Activated naive CD8-positive, alpha-beta T cell treated with anti-CD3 and anti-CD28 coated beads for 36 hours (primary cell): ENCODE measurements around the gene ZNF398. TPM values are rescaled to one million over a fixed set of nuclear protein-coding genes. Genes with fewer than 3 reads are reported as not detected.

Source experiments
- DNase-seq: peaks from one replicate; pipeline ENCODE4 v3.0.0; 2021
- H3K27ac Mint-ChIP-seq: one replicate; pipeline ENCODE4 v1.8.0; 2022; ENCODE audit warnings: mild to moderate bottlenecking, moderate library complexity, mixed read lengths
- H3K27me3 Mint-ChIP-seq: one replicate; pipeline ENCODE4 v1.8.0; 2022; ENCODE audit warnings: mild to moderate bottlenecking, mixed read lengths
- H3K36me3 Mint-ChIP-seq: one replicate; pipeline ENCODE4 v1.8.0; 2021; ENCODE audit warnings: mild to moderate bottlenecking, mixed read lengths
- H3K4me1 Mint-ChIP-seq: one replicate; pipeline ENCODE4 v1.8.0; 2021; ENCODE audit warnings: mixed read lengths
- H3K4me3 Mint-ChIP-seq: one replicate; pipeline ENCODE4 v1.8.0; 2022; ENCODE audit warnings: mild to moderate bottlenecking, moderate library complexity, mixed read lengths
- H3K9me3 Mint-ChIP-seq: one replicate; pipeline ENCODE4 v1.8.0; 2022; ENCODE audit warnings: mixed read lengths
- total RNA-seq, 2 experiments: library from RNA; stranded (reverse); gene quantifications; one replicate each; pipeline ENCODE4 v1.2.3, GENCODE V29; 2021

Gene ZNF398
- total RNA-seq, 2 experiments from 2014 or later = 10.5 to 11.1 TPM

- no peak for DNase-seq
- H3K4me1 Mint-ChIP-seq = no peaks in the 10 kb centered on the region
- H3K27me3 Mint-ChIP-seq = no peaks in the 10 kb centered on the region
- H3K9me3 Mint-ChIP-seq = no peaks in the 10 kb centered on the region
- no peak overlapping the region for H3K27ac Mint-ChIP-seq
- no peak overlapping the region for H3K4me3 Mint-ChIP-seq
- H3K36me3 Mint-ChIP-seq = peaks cover 16% of the 10 kb centered on the region
Observed at GRCh38 chr7:149175150-149175549, 27.9 kb downstream of the ZNF398 start.

- no peak overlapping the region for H3K27ac Mint-ChIP-seq
- no peaks in the 10 kb centered on the region for H3K27me3 Mint-ChIP-seq
- H3K4me3 Mint-ChIP-seq = no peak overlapping the region
- no peaks in the 10 kb centered on the region for H3K4me1 Mint-ChIP-seq
- H3K36me3 Mint-ChIP-seq = peaks cover 18% of the 10 kb centered on the region
- no peak for DNase-seq
- no peaks in the 10 kb centered on the region for H3K9me3 Mint-ChIP-seq
Observed at GRCh38 chr7:149179241-149179640, 32.0 kb downstream of the ZNF398 start.

- no peak for DNase-seq
- Mint-ChIP-seq H3K4me3 (no peak overlapping the region), H3K27ac (no peak overlapping the region), H3K27me3 (no peaks in the 10 kb centered on the region), H3K4me1 (no peaks in the 10 kb centered on the region), H3K36me3 (peaks cover 18% of the 10 kb centered on the region), H3K9me3 (no peaks in the 10 kb centered on the region)
Observed at GRCh38 chr7:149180722-149181449, 33.6 kb downstream of the ZNF398 start.

GRCh38 chr7:149181450-149181790 lies 34.2 kb downstream of the ZNF398 start:
- peaks cover 18% of the 10 kb centered on the region for H3K36me3 Mint-ChIP-seq
- no peak overlapping the region for H3K27ac Mint-ChIP-seq
- H3K9me3 Mint-ChIP-seq = no peaks in the 10 kb centered on the region
- no peaks in the 10 kb centered on the region for H3K4me1 Mint-ChIP-seq
- DNase-seq = no peak
- no peak overlapping the region for H3K4me3 Mint-ChIP-seq
- H3K27me3 Mint-ChIP-seq = no peaks in the 10 kb centered on the region

- Mint-ChIP-seq H3K4me1 (no peaks in the 10 kb centered on the region), H3K4me3 (no peak overlapping the region), H3K9me3 (no peaks in the 10 kb centered on the region), H3K27ac (no peak overlapping the region), H3K27me3 (no peaks in the 10 kb centered on the region), H3K36me3 (peaks cover 4% of the 10 kb centered on the region)
- DNase-seq = no peak
Observed at GRCh38 chr7:149184274-149184673, 37.0 kb downstream of the ZNF398 start.

- no peak for DNase-seq
- Mint-ChIP-seq H3K36me3 (no peaks in the 10 kb centered on the region), H3K27ac (no peak overlapping the region), H3K4me1 (peaks cover 6% of the 10 kb centered on the region), H3K27me3 (no peaks in the 10 kb centered on the region), H3K4me3 (no peak overlapping the region), H3K9me3 (no peaks in the 10 kb centered on the region)
Observed at GRCh38 chr7:149188213-149188612, 41.0 kb downstream of the ZNF398 start.

GRCh38 chr7:149188637-149189259 lies 41.5 kb downstream of the ZNF398 start:
- no peak for DNase-seq
- Mint-ChIP-seq H3K36me3 (no peaks in the 10 kb centered on the region), H3K27ac (no peak overlapping the region), H3K4me3 (no peak overlapping the region), H3K27me3 (no peaks in the 10 kb centered on the region), H3K9me3 (no peaks in the 10 kb centered on the region), H3K4me1 (peaks cover 6% of the 10 kb centered on the region)

GRCh38 chr7:149191851-149192250 lies 44.6 kb downstream of the ZNF398 start:
- DNase-seq = no peak
- Mint-ChIP-seq H3K4me1 (peaks cover 13% of the 10 kb centered on the region), H3K4me3 (no peak overlapping the region)

GRCh38 chr7:149194799-149195179 lies 47.5 kb downstream of the ZNF398 start:
- H3K4me1 Mint-ChIP-seq = peaks cover 29% of the 10 kb centered on the region
- no peaks in the 10 kb centered on the region for H3K27me3 Mint-ChIP-seq
- peaks cover 20% of the 10 kb centered on the region for H3K36me3 Mint-ChIP-seq
- H3K27ac Mint-ChIP-seq = peak overlapping the region; percentile 48
- DNase-seq = no peak
- peak overlapping the region; percentile 83 for H3K4me3 Mint-ChIP-seq
- H3K9me3 Mint-ChIP-seq = no peaks in the 10 kb centered on the region

More at GRCh38 chr7:149191851-149192250, 44.6 kb downstream of the ZNF398 start:
- Mint-ChIP-seq H3K27me3 (no peaks in the 10 kb centered on the region), H3K27ac (no peak overlapping the region), H3K9me3 (no peaks in the 10 kb centered on the region), H3K36me3 (peaks cover 3% of the 10 kb centered on the region)

- Mint-ChIP-seq H3K4me3 (peak within 1 kb of the TSS; percentile 92), H3K9me3 (no peaks in the 10 kb centered on the region), H3K27me3 (no peaks in the 10 kb centered on the region), H3K36me3 (peaks cover 24% of the 10 kb centered on the region), H3K4me1 (peaks cover 34% of the 10 kb centered on the region), H3K27ac (peak within 1 kb of the TSS; percentile 84)
- peak; percentile 87 for DNase-seq
Observed at GRCh38 chr7:149195180-149196150, 48.2 kb downstream of the ZNF398 start, which contains the start of gene ZNF282. TSS of gene ZNF282 (plus strand) at chr7:149195546. CDS start at chr7:149195590, 44 bp downstream.

GRCh38 chr7:149196151-149196704 lies 49.0 kb downstream of the ZNF398 start:
- DNase-seq = peak; percentile 13
- peak overlapping the region; percentile 84 for H3K27ac Mint-ChIP-seq
- peaks cover 31% of the 10 kb centered on the region for H3K4me1 Mint-ChIP-seq
- H3K36me3 Mint-ChIP-seq = peaks cover 30% of the 10 kb centered on the region
- no peaks in the 10 kb centered on the region for H3K27me3 Mint-ChIP-seq
- H3K4me3 Mint-ChIP-seq = peak overlapping the region; percentile 92
- H3K9me3 Mint-ChIP-seq = no peaks in the 10 kb centered on the region

- peak; percentile 5 for DNase-seq
- Mint-ChIP-seq H3K4me3 (peak overlapping the region; percentile 92), H3K4me1 (peaks cover 28% of the 10 kb centered on the region), H3K27ac (peak overlapping the region; percentile 84), H3K36me3 (peaks cover 31% of the 10 kb centered on the region), H3K27me3 (no peaks in the 10 kb centered on the region), H3K9me3 (no peaks in the 10 kb centered on the region)
Observed at GRCh38 chr7:149196705-149197171, 49.5 kb downstream of the ZNF398 start.

- DNase-seq = no peak
- Mint-ChIP-seq H3K4me1 (peaks cover 28% of the 10 kb centered on the region), H3K27ac (no peak overlapping the region), H3K9me3 (no peaks in the 10 kb centered on the region), H3K36me3 (peaks cover 34% of the 10 kb centered on the region), H3K4me3 (peak overlapping the region; percentile 92), H3K27me3 (no peaks in the 10 kb centered on the region)
Observed at GRCh38 chr7:149197675-149198074, 50.4 kb downstream of the ZNF398 start.

GRCh38 chr7:149198161-149198816 lies 51.0 kb downstream of the ZNF398 start:
- Mint-ChIP-seq H3K36me3 (peaks cover 39% of the 10 kb centered on the region), H3K4me1 (peaks cover 28% of the 10 kb centered on the region), H3K27ac (no peak overlapping the region), H3K27me3 (no peaks in the 10 kb centered on the region), H3K9me3 (no peaks in the 10 kb centered on the region), H3K4me3 (no peak overlapping the region)
- DNase-seq = no peak
